Measurements from ENCODE around the gene CDH4.

CDH4 gene

DNA sequence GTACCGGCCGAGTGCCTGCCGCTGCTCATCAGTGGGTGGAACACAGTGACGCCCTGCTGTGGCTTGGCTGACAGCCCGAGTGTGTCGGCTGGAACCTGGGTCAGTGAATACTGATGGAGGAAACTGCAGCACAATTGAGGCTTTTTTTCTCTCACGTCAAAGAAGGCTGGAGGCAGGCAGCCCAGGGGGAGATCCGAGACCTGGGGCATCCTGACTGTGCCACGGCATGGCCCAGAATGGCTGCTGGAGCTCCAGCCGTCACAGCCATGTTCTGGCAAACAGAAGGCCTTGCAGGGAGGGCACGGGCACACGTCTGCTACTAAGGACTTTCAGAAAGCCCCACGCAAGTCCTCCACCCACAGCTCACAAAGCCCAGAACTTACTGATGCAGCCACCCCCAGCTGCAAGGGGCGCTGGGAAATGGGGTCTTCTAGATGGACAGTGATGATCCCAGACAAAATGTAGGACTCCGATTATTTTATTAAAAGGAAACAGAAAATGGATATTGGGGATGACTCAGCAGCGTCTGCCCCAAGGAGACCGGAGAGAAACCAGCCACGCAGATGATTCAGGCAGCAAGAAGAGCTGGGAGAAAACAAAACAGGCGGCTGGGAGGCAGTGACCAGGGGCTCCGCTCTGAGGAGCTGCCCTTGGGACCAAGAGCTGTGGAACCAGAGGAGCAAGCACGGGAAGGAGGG is 673.6 kb downstream of the CDH4 start:
- TF ChIP-seq, protein P1, sequence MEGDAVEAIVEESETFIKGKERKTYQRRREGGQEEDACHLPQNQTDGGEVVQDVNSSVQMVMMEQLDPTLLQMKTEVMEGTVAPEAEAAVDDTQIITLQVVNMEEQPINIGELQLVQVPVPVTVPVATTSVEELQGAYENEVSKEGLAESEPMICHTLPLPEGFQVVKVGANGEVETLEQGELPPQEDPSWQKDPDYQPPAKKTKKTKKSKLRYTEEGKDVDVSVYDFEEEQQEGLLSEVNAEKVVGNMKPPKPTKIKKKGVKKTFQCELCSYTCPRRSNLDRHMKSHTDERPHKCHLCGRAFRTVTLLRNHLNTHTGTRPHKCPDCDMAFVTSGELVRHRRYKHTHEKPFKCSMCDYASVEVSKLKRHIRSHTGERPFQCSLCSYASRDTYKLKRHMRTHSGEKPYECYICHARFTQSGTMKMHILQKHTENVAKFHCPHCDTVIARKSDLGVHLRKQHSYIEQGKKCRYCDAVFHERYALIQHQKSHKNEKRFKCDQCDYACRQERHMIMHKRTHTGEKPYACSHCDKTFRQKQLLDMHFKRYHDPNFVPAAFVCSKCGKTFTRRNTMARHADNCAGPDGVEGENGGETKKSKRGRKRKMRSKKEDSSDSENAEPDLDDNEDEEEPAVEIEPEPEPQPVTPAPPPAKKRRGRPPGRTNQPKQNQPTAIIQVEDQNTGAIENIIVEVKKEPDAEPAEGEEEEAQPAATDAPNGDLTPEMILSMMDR (conservative IDR thresholded peaks at IDR 0.05; ENCODE audit: low read depth), result no peak
- DNase-seq (ENCODE audit: low spot score), result peak; percentile 91
- no peak overlapping the region for H3K27ac ChIP-seq
- ChIA-PET POLR2A (ENCODE audit: low non-redundant PET) (no interaction called here), CTCF (interaction anchor here (0.6 kb wide), 1 partner anchor 1011 kb away, joined by 3 read pairs; no protein-coding TSS in a partner anchor)

DNA sequence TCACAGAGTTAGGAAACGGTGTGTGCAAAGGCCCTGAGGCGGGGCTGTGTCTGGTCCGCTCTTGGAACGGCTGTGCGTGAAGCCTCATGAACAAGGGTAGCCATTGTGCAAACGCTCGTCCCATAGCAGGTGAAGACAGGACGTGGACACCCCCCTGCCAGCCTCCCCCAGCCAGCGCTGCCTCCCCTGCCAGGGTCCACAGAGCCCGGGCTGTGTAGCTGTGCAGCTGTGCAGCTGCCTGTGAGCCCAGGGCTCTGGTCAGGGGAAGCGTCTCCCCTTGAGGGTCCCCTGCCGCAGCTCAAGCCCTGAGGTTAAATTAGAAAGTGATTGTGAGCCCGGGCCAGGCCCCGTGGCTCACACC is 674.2 kb downstream of the CDH4 start:
- TF ChIP-seq, protein P1 (conservative IDR thresholded peaks at IDR 0.05; ENCODE audit: low read depth), result no peak
- CTCF ChIA-PET, result interaction anchor here (0.6 kb wide), 1 partner anchor 1011 kb away, joined by 3 read pairs; no protein-coding TSS in a partner anchor
- POLR2A ChIA-PET (ENCODE audit: low non-redundant PET), result no interaction called here
- no peak overlapping the region for H3K27ac ChIP-seq
- DNase-seq (ENCODE audit: low spot score), result no peak

DNA sequence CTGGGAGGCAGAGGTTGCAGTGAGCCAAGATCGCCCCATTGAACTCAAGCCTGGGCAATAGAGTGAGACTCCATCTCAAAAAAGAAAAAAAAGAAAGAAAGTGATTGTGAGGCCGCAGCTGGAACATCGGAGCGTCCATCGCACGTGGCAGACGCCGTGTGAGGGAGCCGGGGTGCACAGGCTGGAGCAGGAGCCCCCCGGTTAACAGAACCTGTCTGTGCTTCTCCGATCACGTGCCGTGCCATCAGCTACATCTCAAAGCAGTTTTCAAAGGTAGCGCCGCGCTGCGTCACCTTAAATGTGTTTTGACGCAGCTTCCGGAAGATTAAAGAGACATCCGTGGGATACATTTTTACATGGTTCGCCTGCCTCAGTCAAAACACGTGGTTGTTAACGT is 674.7 kb downstream of the CDH4 start:
- H3K27ac ChIP-seq, result no peak overlapping the region
- TF ChIP-seq, protein P1 (conservative IDR thresholded peaks at IDR 0.05; ENCODE audit: low read depth), result no peak
- DNase-seq (ENCODE audit: low spot score), result no peak
- ChIA-PET POLR2A (ENCODE audit: low non-redundant PET) (no interaction called here), CTCF (no interaction called here)

DNA sequence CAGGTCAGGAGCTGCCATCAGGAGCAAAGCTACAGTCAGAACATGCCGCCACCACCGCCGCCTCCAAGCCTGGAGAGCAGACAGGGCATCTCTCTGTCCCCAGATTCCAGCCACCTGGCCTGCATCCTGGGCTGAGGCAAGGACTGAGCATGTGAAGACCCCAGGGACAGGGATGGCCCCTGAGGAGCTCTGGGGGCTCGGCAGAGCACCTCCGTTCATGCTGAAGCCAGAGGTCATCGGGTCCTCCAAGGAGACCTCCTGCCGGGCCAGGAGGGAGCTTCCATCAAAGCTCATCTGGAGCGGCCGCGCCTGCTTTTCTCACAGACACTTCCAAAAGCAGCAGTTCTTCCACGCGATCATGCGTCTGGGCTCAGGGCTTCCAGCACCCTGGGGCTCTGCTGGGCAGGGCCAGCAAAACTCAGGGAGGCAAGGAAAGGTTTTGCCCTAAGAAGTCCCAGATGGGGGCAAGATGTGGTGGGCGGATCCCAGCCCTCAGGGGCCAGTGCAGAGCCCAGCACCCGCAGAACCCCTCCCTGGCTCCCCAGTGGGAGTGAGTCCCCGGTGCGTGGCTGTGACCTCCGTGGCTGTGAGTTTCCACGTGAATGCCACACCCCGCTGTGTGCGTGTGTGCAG is 675.2 kb downstream of the CDH4 start:
- no peak overlapping the region for H3K27ac ChIP-seq
- no peak for DNase-seq (ENCODE audit: low spot score)
- TF ChIP-seq, protein P1 (conservative IDR thresholded peaks at IDR 0.05; ENCODE audit: low read depth), result no peak
- POLR2A ChIA-PET (ENCODE audit: low non-redundant PET), result no interaction called here
- CTCF ChIA-PET, result interaction anchor here (0.5 kb wide), 1 partner anchor 68 kb away, joined by 3 read pairs; no protein-coding TSS in a partner anchor

DNA sequence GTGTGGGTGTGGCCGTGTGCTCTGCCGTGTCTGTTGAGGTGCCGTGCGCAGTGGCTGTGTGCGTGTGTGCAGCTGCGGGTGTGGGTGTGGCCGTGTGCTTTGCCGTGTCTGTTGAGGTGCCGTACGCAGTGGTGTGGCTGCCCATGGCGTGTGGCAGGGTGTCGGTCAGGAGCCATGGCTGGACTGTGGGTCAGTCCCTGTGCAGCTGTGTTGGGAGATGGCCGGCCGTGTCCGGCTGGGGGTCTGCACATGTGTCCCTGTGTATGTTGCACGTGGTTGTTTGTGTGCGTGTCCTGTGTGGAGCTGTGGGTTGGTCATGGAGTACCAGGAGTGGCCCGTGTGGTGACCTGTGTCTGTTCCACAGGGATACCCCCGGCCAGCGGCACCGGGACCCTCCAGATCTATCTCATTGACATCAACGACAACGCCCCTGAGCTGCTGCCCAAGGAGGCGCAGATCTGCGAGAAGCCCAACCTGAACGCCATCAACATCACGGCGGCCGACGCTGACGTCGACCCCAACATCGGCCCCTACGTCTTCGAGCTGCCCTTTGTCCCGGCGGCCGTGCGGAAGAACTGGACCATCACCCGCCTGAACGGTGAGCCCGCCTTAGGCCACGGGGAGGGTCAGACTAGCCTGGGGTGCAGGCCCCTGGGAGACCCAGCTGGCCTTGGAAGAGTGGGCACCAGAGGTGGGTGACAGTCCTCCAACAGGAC is 675.9 kb downstream of the CDH4 start:
- DNase-seq (ENCODE audit: low spot score), result no peak
- TF ChIP-seq, protein P1 (conservative IDR thresholded peaks at IDR 0.05; ENCODE audit: low read depth), result no peak
- H3K27ac ChIP-seq, result no peak overlapping the region
- ChIA-PET POLR2A (ENCODE audit: low non-redundant PET) (no interaction called here), CTCF (interaction anchor here (0.5 kb wide), 1 partner anchor 67 kb away, joined by 3 read pairs; no protein-coding TSS in a partner anchor)

DNA sequence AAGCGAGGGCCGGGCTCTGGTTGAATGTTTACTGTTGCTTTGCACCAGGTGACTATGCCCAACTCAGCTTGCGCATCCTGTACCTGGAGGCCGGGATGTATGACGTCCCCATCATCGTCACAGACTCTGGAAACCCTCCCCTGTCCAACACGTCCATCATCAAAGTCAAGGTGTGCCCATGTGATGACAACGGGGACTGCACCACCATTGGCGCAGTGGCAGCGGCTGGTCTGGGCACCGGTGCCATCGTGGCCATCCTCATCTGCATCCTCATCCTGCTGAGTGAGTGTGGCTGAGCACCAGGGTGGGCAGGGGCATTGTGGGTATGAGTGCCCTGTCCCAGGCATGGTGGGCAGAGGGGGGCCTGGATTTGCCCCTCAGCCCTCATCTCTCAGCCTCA is 677.5 kb downstream of the CDH4 start:
- no peak overlapping the region for H3K27ac ChIP-seq
- POLR2A ChIA-PET (ENCODE audit: low non-redundant PET), result no interaction called here
- TF ChIP-seq, protein P1 (conservative IDR thresholded peaks at IDR 0.05; ENCODE audit: low read depth), result no peak
- DNase-seq (ENCODE audit: low spot score), result no peak
- CTCF ChIA-PET, result no interaction called here
